Heart right ventricle (tissue), 16 donors: ENCODE measurements around the gene OR9Q2. TPM values are rescaled to one million over a fixed set of nuclear protein-coding genes. Genes with fewer than 3 reads are reported as not detected.

Experiments used
- ATAC-seq, 8 donors: fragments of 200-7000 bp; cut with Tn5 transposase; one replicate each; pipeline ENCODE4 v1.9.1; 2020; ENCODE audit warnings: mild to moderate bottlenecking in 8 of 8, moderate library complexity in 8 of 8, moderate number of reproducible peaks in 1 of 8
- DNase-seq, 2 donors: peaks; one replicate each; pipeline ENCODE4 v3.0.0-alpha.2; 2020
- H3K27ac ChIP-seq, 10 donors: fragments of 200-600 bp; sonication (generic) in 2 of 10; one replicate each; pipeline versions ENCODE4 v1.5.0 to v1.8.0; 2020 to 2022; ENCODE audit warnings: mild to moderate bottlenecking in 3 of 10
- H3K27me3 ChIP-seq, 7 donors: fragments of 200-600 bp; one replicate each; pipeline ENCODE4 v1.8.0; 2021 to 2022; ENCODE audit warnings: mild to moderate bottlenecking in 2 of 7
- H3K36me3 ChIP-seq, 9 donors: fragments of 200-600 bp; sonication (generic) in 1 of 9; one replicate each; pipeline versions ENCODE4 v1.5.0 to v1.8.0; 2020 to 2022; ENCODE audit warnings: mild to moderate bottlenecking in 2 of 9
- H3K4me1 ChIP-seq, 9 donors: fragments of 200-600 bp; sonication (generic) in 1 of 9; one replicate each; pipeline versions ENCODE4 v1.5.0 to v1.8.0; 2020 to 2022; ENCODE audit warnings: mild to moderate bottlenecking in 4 of 9
- H3K4me3 ChIP-seq, 10 donors: fragments of 200-600 bp; sonication (generic) in 2 of 10; one replicate each; pipeline versions ENCODE4 v1.5.0 to v1.8.0; 2020 to 2022; ENCODE audit warnings: mild to moderate bottlenecking in 7 of 10, moderate library complexity in 2 of 10
- H3K9me3 ChIP-seq, 11 donors: fragments of 200-600 bp in 10 of 11; sonication (generic) in 2 of 11; one replicate each; pipeline versions ENCODE4 v1.5.0 to v1.8.0; 2013 to 2022; ENCODE audit warnings: mild to moderate bottlenecking in 2 of 11, control low read depth in 1 of 11, moderate library complexity in 1 of 11
- CTCF ChIP-seq, 9 donors: fragments of 200-600 bp; sonication (generic) in 2 of 9; IDR thresholded peaks; one replicate each; pipeline versions ENCODE4 v1.5.0 to v1.8.0; 2021 to 2022; ENCODE audit warnings: antibody characterized with exemption in 9 of 9, mild to moderate bottlenecking in 5 of 9, moderate library complexity in 1 of 9
- WGBS, 2 donors: extraction: QIAGEN DNeasy Blood & Tissue Kit; methylation state at CpG; one replicate each; pipeline ENCODE4 v1.1.7; 2013; ENCODE audit warnings: inconsistent platforms in 1 of 2; 5-methylcytosine and 5-hydroxymethylcytosine counted together
- intact Hi-C, 10 donors: fragments of 100-400 bp; cut with DNase I; formaldehyde crosslinking; loops; one replicate each; pipeline versions ENCODE4 v1.11.1 to v1.14.2; 2022
- polyA plus RNA-seq, 2 donors: library from polyadenylated mRNA; stranded (reverse); fragments of 200-250 nt; gene quantifications; one replicate each; pipeline ENCODE4 v1.2.3, GENCODE V29; 2013
- total RNA-seq, 10 donors: library from RNA; stranded (reverse); fragmentation: NEBNext Ultra II Directional in 3 of 10; extraction: Animal tissue kit (Norgen Biotek cat#: 25700) in 3 of 10; gene quantifications; one replicate each; pipeline versions ENCODE4 v1.2.1 to v1.2.4, GENCODE V29; 2021 to 2023
- donor health status: Arrhythmogenic right ventricular cardiomyopathy.
- donor health status: ischemic (EF 13 %, LVEDD 7.1; RV severe dilation, severe dysfunction).
- donor health status: healthy with polysubstance abuse.
- donor health status: DM: no; HTN: yes; CAD: no.
- donor health status: DM: no; HTN: no; CAD: no.
- donor health status: ischemic (EF 25% LVEDD 6.9; RV normal size, moderate dysfunction).
- donor health status: ischemic (EF 25% LVEDD 5.7; RV mildly dilated, moderate dysfunction).
- donor health status: healthy.
- donor health status: DM: yes; HTN: yes; CAD: no.
- donor health status: Ischemic cardiomyopathy.
- donor health status: ischemic (EF 35%, LVEDD 5.7; RV mildly dilated, moderate dysfunction).
- donor health status: nonischemic (EF 11% LVEDD 7.7; RV severe dilation, severe dysfunction).
- donor health status: DM: yes; HTN: yes; CAD: no.
- donor health status: PGD.
- donor health status: ischemic (EF 29% LVEDD 5.4; RV normal size, mild dysfunction).
- donor health status: nonischemic (EF 23%, LVEDD 6.1; RV moderate dilation, normal function).

The OR9Q2 gene
- total and polyA plus RNA-seq, 12 donors = not detected

DNA sequence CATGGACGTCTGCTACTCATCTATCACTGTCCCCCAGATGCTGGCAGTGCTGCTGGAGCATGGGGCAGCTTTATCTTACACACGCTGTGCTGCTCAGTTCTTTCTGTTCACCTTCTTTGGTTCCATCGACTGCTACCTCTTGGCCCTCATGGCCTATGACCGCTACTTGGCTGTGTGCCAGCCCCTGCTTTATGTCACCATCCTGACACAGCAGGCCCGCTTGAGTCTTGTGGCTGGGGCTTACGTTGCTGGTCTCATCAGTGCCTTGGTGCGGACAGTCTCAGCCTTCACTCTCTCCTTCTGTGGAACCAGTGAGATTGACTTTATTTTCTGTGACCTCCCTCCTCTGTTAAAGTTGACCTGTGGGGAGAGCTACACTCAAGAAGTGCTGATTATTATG, 9.2 kb upstream of the OR9Q2 start:
- intact Hi-C loops = loop anchor here in 5 of 10 donors (10.0 kb wide), 5 partner anchors 45 to 155 kb away; partner anchors contain the start of genes OR10Q1 (in 1 of the 5) and OR9Q1 (in 1 of the 5)
- Histone ChIP-seq H3K9me3 (no peaks in the 10 kb centered on the region), H3K27me3 (no peaks in the 10 kb centered on the region), H3K4me1 (no peaks in the 10 kb centered on the region), H3K4me3 (no peak overlapping the region), H3K36me3 (no peaks in the 10 kb centered on the region), H3K27ac (no peak overlapping the region)
- 47 to 53% methylated on average over 7 of the region's 7 CpGs for WGBS, 2 donors
- no peak for TF ChIP-seq CTCF (IDR thresholded peaks at IDR 0.05)
- DNase-seq (peak in 1 of 2 donors; percentile 15), ATAC-seq (no peak)

DNA sequence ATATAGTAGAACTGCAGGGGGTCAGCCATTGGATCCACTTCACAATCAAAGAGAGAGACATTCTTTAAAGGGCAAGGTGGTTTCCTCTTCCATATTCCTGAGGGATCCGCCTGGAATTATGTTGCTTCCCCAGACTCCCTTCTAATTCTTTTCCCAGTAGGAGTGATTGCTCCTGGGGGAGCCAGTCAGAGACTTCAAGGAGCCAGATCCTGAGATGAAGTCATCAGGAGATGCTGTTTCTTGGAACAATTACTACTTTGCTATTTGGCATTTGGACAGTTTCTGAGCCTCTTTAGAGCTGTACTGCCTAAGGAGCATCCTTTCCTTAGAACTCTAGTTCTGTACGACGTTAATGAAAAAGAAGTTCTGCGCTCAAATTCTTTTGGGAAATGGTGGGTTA, 1.9 kb upstream of the OR9Q2 start:
- Histone ChIP-seq H3K4me3 (no peak overlapping the region), H3K36me3 (no peaks in the 10 kb centered on the region), H3K4me1 (peaks cover 0 to 14% (median 0%) of the 10 kb centered on the region in 9 donors), H3K9me3 (no peaks in the 10 kb centered on the region), H3K27me3 (no peaks in the 10 kb centered on the region), H3K27ac (peak overlapping the region in 3 of 10 donors; percentile 17 to 56 (median 52))
- TF ChIP-seq CTCF (IDR thresholded peaks at IDR 0.05) = peak in 2 of 9 donors; percentile 15 to 33
- DNase-seq (peak in 1 of 2 donors; percentile 36), ATAC-seq (peak; percentile 47 to 89 (median 84))
- intact Hi-C loops = loop anchor here in 3 of 10 donors (5.0 to 10.0 kb wide), 4 partner anchors 72 to 162 kb away; partner anchors contain the start of gene OR9Q1 (in 1 of the 3)
- 61 to 63% methylated on average over 4 of the region's 4 CpGs for WGBS, 2 donors

GRCh38 chr11:58192229-58192628, 3.4 kb downstream of the OR9Q2 start:
- no peak overlapping the region for H3K4me3 ChIP-seq
- no peak overlapping the region for H3K27ac ChIP-seq
- peaks cover 0 to 18% (median 3%) of the 10 kb centered on the region in 11 donors for H3K9me3 ChIP-seq
- no peak for TF ChIP-seq CTCF (IDR thresholded peaks at IDR 0.05)
- no peaks in the 10 kb centered on the region for H3K27me3 ChIP-seq
- DNase-seq (no peak), ATAC-seq (no peak)
- 78 to 81% methylated on average over 3 of the region's 3 CpGs for WGBS, 2 donors
- H3K4me1 ChIP-seq = peaks cover 0 to 5% (median 0%) of the 10 kb centered on the region in 9 donors
- no peaks in the 10 kb centered on the region for H3K36me3 ChIP-seq
- intact Hi-C loops = no loop called here

DNA sequence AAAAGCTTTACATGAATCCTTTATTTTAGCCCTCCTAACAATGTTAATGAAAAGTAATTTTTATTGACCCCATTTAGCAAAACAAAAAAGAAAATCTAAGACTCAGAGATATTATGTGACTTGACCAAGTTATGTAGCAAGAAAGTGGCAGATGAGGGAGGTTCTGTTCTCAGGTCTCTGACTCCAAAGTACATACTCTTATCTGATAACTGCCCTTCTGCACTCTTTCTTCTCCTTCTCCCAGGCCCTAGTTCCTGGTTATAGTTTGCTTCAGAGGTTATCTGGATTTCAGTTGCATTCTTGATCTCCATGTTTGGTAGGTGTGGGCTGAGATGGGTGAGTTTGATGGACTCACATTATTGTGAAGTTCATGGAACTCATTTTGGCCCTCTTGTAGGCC, 4.5 kb downstream of the OR9Q2 start:
- intact Hi-C loops = no loop called here
- H3K4me1 ChIP-seq = peaks cover 0 to 5% (median 0%) of the 10 kb centered on the region in 9 donors
- ATAC-seq = no peak
- no peak for DNase-seq
- no peak overlapping the region for H3K4me3 ChIP-seq
- H3K9me3 ChIP-seq = peaks cover 0 to 28% (median 9%) of the 10 kb centered on the region in 11 donors
- H3K27me3 ChIP-seq = no peaks in the 10 kb centered on the region
- no peaks in the 10 kb centered on the region for H3K36me3 ChIP-seq
- no peak overlapping the region for H3K27ac ChIP-seq
- TF ChIP-seq CTCF (IDR thresholded peaks at IDR 0.05) = no peak
